Fibroblast of skin of abdomen (primary cell): Measurements from ENCODE around the gene CGREF1.
"Not testable (repeated sequence)": the region's sequence is repeated elsewhere in the genome, so short reads cannot be mapped to it uniquely, and the experiment has no call there.

Experiments used
- DNase-seq: peaks from one replicate; pipeline ENCODE4 v3.0.0-alpha.2; 2013

The CGREF1 gene

GRCh38 chr2:27137322-27137935 is 18.5 kb upstream of the CGREF1 start:
- DNase-seq: no peak

GRCh38 chr2:27136751-27137150 is 17.8 kb upstream of the CGREF1 start:
- no peak for DNase-seq

GRCh38 chr2:27135478-27135955 is 16.6 kb upstream of the CGREF1 start:
- no peak for DNase-seq

GRCh38 chr2:27134781-27135477 is 16.0 kb upstream of the CGREF1 start:
- DNase-seq: no peak

- peak; percentile 96 for DNase-seq
These were observed 15.2 kb upstream of the CGREF1 start, which contains the start of gene PREB for GRCh38 chr2:27133905-27134780. Gene PREB (minus strand): TSS chr2:27134636. CDS start chr2:27134421, 215 bp downstream.

- no peak for DNase-seq
These were observed 14.4 kb upstream of the CGREF1 start for GRCh38 chr2:27133195-27133875.

- no peak for DNase-seq
These were observed 12.5 kb upstream of the CGREF1 start for GRCh38 chr2:27131429-27131828.

- DNase-seq: no peak
These were observed 11.5 kb upstream of the CGREF1 start for GRCh38 chr2:27130396-27130795.

GRCh38 chr2:27128668-27129571 is 10.0 kb upstream of the CGREF1 start:
- DNase-seq: no peak

- no peak for DNase-seq
These were observed 9.1 kb upstream of the CGREF1 start for GRCh38 chr2:27127883-27128667.

- DNase-seq: no peak
These were observed 7.4 kb upstream of the CGREF1 start for GRCh38 chr2:27126252-27126710.

- no peak for DNase-seq
These were observed 6.2 kb upstream of the CGREF1 start for GRCh38 chr2:27125104-27125503.

GRCh38 chr2:27123302-27124150 is 4.6 kb upstream of the CGREF1 start, which contains the start of gene ABHD1:
Gene ABHD1 (plus strand): TSS chr2:27123815. CDS start chr2:27123949, 134 bp downstream.
- no peak for DNase-seq

- DNase-seq: no peak
These were observed 3.9 kb upstream of the CGREF1 start for GRCh38 chr2:27122791-27123190.

- DNase-seq: no peak
These were observed 3.0 kb upstream of the CGREF1 start for GRCh38 chr2:27121906-27122305.

GRCh38 chr2:27119330-27119670 is 372 bp upstream of the CGREF1 start:
- not testable (repeated sequence) for DNase-seq

GRCh38 chr2:27117995-27118524 is 868 bp downstream of the CGREF1 start:
- no peak for DNase-seq

- DNase-seq: no peak
These were observed 3.4 kb downstream of the CGREF1 start for GRCh38 chr2:27115519-27115918.

- not testable (repeated sequence) for DNase-seq
These were observed 7.4 kb downstream of the CGREF1 start for GRCh38 chr2:27111392-27112078.
